Endothelial cell of umbilical vein (primary cell): ENCODE results near the gene PRUNE2. TPM values are rescaled to one million over a fixed set of nuclear protein-coding genes. Genes with fewer than 3 reads are reported as not detected.

Experiments
- BruUV-seq: library from RNA; stranded (reverse); fragments of 400-500 nt; replicated peaks from 2 replicates; lab custom pipeline; 2021; lab: Mats Ljungman, UMichigan
- CTCF ChIA-PET: fragments of 300-600, 350-600 bp; sonication (Branson Sonifier 250); formaldehyde crosslinking; loops from one replicate; lab custom pipeline; 2021; ENCODE audit warnings: antibody characterized with exemption, inconsistent platforms; lab: Charles Lee
- POLR2A ChIA-PET: fragments of 300-600, 350-600 bp; sonication (Branson Sonifier 250); formaldehyde crosslinking; loops from one replicate; lab custom pipeline; 2021; ENCODE audit warnings: antibody characterized with exemption, inconsistent platforms; lab: Charles Lee
- DNase-seq: peaks from one replicate; pipeline ENCODE4 v3.0.0-alpha.2; 2011; ENCODE audit warnings: low read depth, low spot score
- FAIRE-seq: peaks from 2 replicates; lab custom pipeline; 2011; peaks lifted over from hg19 to GRCh38; lab: Jason Lieb, UNC
- H2AFZ ChIP-seq: 2 replicates; pipeline ENCODE4 v1.6.0; 2012; ENCODE audit warnings: low read depth, low read length, control low read depth, inconsistent platforms
- H3K27ac ChIP-seq: 2 replicates; pipeline ENCODE4 v1.5.1; 2011; ENCODE audit warnings: low read depth, mild to moderate bottlenecking, control low read depth, low read length, moderate library complexity; ENCODE audit not compliant: insufficient read depth
- H3K27me3 ChIP-seq, 2 experiments: 2 replicates each; pipeline versions ENCODE4 v1.6.0 to v1.6.1; 2011; ENCODE audit warnings: low read length in 2 of 2, mixed read lengths in 1 of 2; ENCODE audit not compliant: control insufficient read depth in 2 of 2, insufficient read depth in 2 of 2
- H3K36me3 ChIP-seq, 2 experiments: 2 replicates in 1 of 2; 3 replicates in 1 of 2; pipeline ENCODE4 v1.5.1; 2011; ENCODE audit warnings: low read length in 2 of 2, mild to moderate bottlenecking in 1 of 2, moderate library complexity in 1 of 2; ENCODE audit not compliant: control insufficient read depth in 2 of 2, insufficient read depth in 2 of 2; ENCODE audit errors: extremely low read depth in 1 of 2
- H3K4me1 ChIP-seq: 3 replicates; pipeline ENCODE4 v1.5.1; 2011; ENCODE audit warnings: mild to moderate bottlenecking, low read length; ENCODE audit not compliant: control insufficient read depth, insufficient read depth; ENCODE audit errors: extremely low read depth
- H3K4me2 ChIP-seq: 2 replicates; pipeline ENCODE4 v1.6.1; 2011; ENCODE audit warnings: low read length, control low read depth, mixed read lengths; ENCODE audit not compliant: insufficient read depth
- H3K4me3 ChIP-seq, 3 experiments: fragments of 200-600 bp in 1 of 3; sonication (generic), shearing (Covaris generic) in 1 of 3; replicated peaks in 1 of 3; 2 replicates each; pipeline ENCODE4 v1.5.1; 2011 to 2016; ENCODE audit warnings: control low read depth in 3 of 3, low read length in 3 of 3, mild to moderate bottlenecking in 2 of 3, inconsistent platforms in 1 of 3, low read depth in 1 of 3, moderate library complexity in 1 of 3; ENCODE audit not compliant: insufficient read depth in 1 of 3
- H3K79me2 ChIP-seq: 2 replicates; pipeline ENCODE4 v1.6.0; 2012; ENCODE audit warnings: low read length, inconsistent platforms; ENCODE audit not compliant: control insufficient read depth, insufficient read depth
- H3K9ac ChIP-seq: replicated peaks from 2 replicates; pipeline ENCODE3; 2011; ENCODE audit warnings: low read length, control low read depth; ENCODE audit not compliant: insufficient read depth; ENCODE audit errors: extremely low read depth
- H3K9me1 ChIP-seq: replicated peaks from 3 replicates; pipeline ENCODE4 v1.6.0; 2011; ENCODE audit warnings: mild to moderate bottlenecking, low read length; ENCODE audit not compliant: control insufficient read depth, insufficient read depth; ENCODE audit errors: extremely low read depth
- H3K9me3 ChIP-seq: replicated peaks from 2 replicates; pipeline ENCODE4 v1.5.1; 2012; ENCODE audit warnings: low read length, inconsistent platforms; ENCODE audit not compliant: control insufficient read depth, insufficient read depth
- H4K20me1 ChIP-seq: replicated peaks from 2 replicates; pipeline ENCODE3; 2011; ENCODE audit warnings: mild to moderate bottlenecking, low read length; ENCODE audit not compliant: control insufficient read depth, insufficient read depth; ENCODE audit errors: extremely low read depth
- CTCF ChIP-seq, 2 donors: IDR thresholded peaks; 1 replicate in 1 of 2; 2 replicates in 1 of 2; pipeline ENCODE4 v1.5.1; 2011; ENCODE audit warnings: low read length in 2 of 2, mild to moderate bottlenecking in 2 of 2, moderate library complexity in 2 of 2, control low read depth in 1 of 2, inconsistent platforms in 1 of 2, low read depth in 1 of 2; ENCODE audit not compliant: insufficient read depth in 1 of 2; ENCODE audit errors: extremely low read depth in 1 of 2
- EZH2 ChIP-seq: IDR thresholded peaks from 2 replicates; pipeline ENCODE4 v1.6.1; 2012; ENCODE audit warnings: borderline replicate concordance, low read depth, mild to moderate bottlenecking, moderate library complexity, low read length, inconsistent platforms; ENCODE audit not compliant: severe bottlenecking
- FOS ChIP-seq: IDR thresholded peaks from 2 replicates; pipeline ENCODE4 v1.6.1; 2011; ENCODE audit warnings: mild to moderate bottlenecking, low read length, moderate library complexity, borderline replicate concordance; ENCODE audit not compliant: insufficient read depth
- GATA2 ChIP-seq: IDR thresholded peaks from 2 replicates; pipeline ENCODE4 v1.7.0; 2011; ENCODE audit warnings: low read depth, mild to moderate bottlenecking, moderate library complexity, mixed read lengths, low read length; ENCODE audit not compliant: insufficient read length, insufficient read depth
- JUN ChIP-seq: IDR thresholded peaks from 2 replicates; pipeline ENCODE4 v1.6.1; 2011; ENCODE audit warnings: borderline replicate concordance, low read depth; ENCODE audit not compliant: insufficient read length, insufficient read depth
- MAX ChIP-seq: IDR thresholded peaks from 2 replicates; pipeline ENCODE4 v1.6.1; 2011; ENCODE audit not compliant: insufficient read depth, insufficient read length
- MYC ChIP-seq: IDR thresholded peaks from one replicate; pipeline ENCODE4 v1.6.1; 2011; ENCODE audit warnings: mild to moderate bottlenecking, low read depth, low read length
- POLR2A ChIP-seq: IDR thresholded peaks from 2 replicates; pipeline ENCODE4 v1.6.1; 2012; ENCODE audit warnings: low read depth, mild to moderate bottlenecking, control low read depth, low read length
- POLR2AphosphoS5 ChIP-seq: IDR thresholded peaks from 2 replicates; pipeline ENCODE4 v1.6.1; 2012; ENCODE audit warnings: low read depth, mild to moderate bottlenecking, control low read depth, low read length, moderate library complexity; ENCODE audit not compliant: insufficient read depth
- dilution Hi-C: fragments of 300-500 bp; cut with MboI; formaldehyde crosslinking; loops from one replicate; pipeline ENCODE4 v1.15.0; 2019; ENCODE audit warnings: low sequenced_read_pairs; ENCODE audit not compliant: extremely low pct_ligation_motif_present
- intact Hi-C: fragments of 100-400 bp; cut with micrococcal nuclease; formaldehyde crosslinking; loops from one replicate; pipeline ENCODE4 v1.10.0; 2022
- polyA plus RNA-seq, 4 experiments: library from polyadenylated mRNA; depleted of rRNA in 3 of 4; stranded (reverse) in 3 of 4; unstranded in 1 of 4; fragments of >200 nt; gene quantifications; 2 replicates each; pipeline versions ENCODE4 v1.2.1 to v1.2.3, GENCODE V29; 2011 to 2012; ENCODE audit warnings: missing spikeins in 1 of 4
- total RNA-seq: library from RNA; stranded (reverse); gene quantifications from 2 replicates; pipeline ENCODE4 v1.2.3, GENCODE V29; 2021

The PRUNE2 gene
- total and polyA plus RNA-seq, 2 donors (not counting 3 experiments of a cell fraction or from before 2014, with no cell fraction given): 15.8 to 21.7 TPM

GRCh38 chr9:76700916-76701315 is 205.0 kb downstream of the PRUNE2 start:
- H3K4me2 ChIP-seq: no peak overlapping the region
- DNase-seq (no peak), FAIRE-seq (no peak)
- H3K36me3 ChIP-seq: no peaks in the 10 kb centered on the region
- no peaks in the 10 kb centered on the region for H4K20me1 ChIP-seq
- no peak overlapping the region for H2AFZ ChIP-seq
- POLR2A ChIA-PET: no interaction called here
- H3K27ac ChIP-seq: no peak overlapping the region
- TF ChIP-seq POLR2AphosphoS5 (no peak), FOS (no peak), CTCF (IDR thresholded peaks at IDR 0.05; ENCODE audit: extremely low read depth in 1 of 2, insufficient read depth in 1 of 2, low read depth in 1 of 2, low read length in 2 of 2) (no peak), EZH2 (no peak), MAX (no peak), MYC (no peak), POLR2A (no peak), JUN (no peak), GATA2 (no peak)
- H3K79me2 ChIP-seq: no peaks in the 10 kb centered on the region
- intact Hi-C loops: loop anchor here (5.0 to 10.0 kb wide), 2 partner anchors 1436 to 1499 kb away; no protein-coding TSS in a partner anchor
- peaks cover 0 to 4% of the 10 kb centered on the region in 2 experiments for H3K27me3 ChIP-seq
- H3K4me3 ChIP-seq: no peak overlapping the region
- CTCF ChIA-PET: interaction anchor here (1.0 to 8.4 kb wide), 12 partner anchors 9 to 380 kb away, joined by 3 to 140 read pairs (median 4); partner anchors contain the start of gene RFK
- H3K4me1 ChIP-seq: peaks cover 27% of the 10 kb centered on the region
- no peak overlapping the region for H3K9ac ChIP-seq
- no TSS peak for BruUV-seq
- no peaks in the 10 kb centered on the region for H3K9me3 ChIP-seq
- dilution Hi-C loops: no loop called here
- no peaks in the 10 kb centered on the region for H3K9me1 ChIP-seq
